ENCODE measurements around the gene RHOJ. TPM values are rescaled to one million over a fixed set of nuclear protein-coding genes. Genes with fewer than 3 reads are reported as not detected.
A peak's percentile ranks its signal among the peaks of the same experiment; 100 is the strongest.
"Not testable (repeated sequence)": the region's sequence is repeated elsewhere in the genome, so short reads cannot be mapped to it uniquely, and the experiment has no call there.

RHOJ gene
- total RNA-seq, 1 experiment from 2014 or later: 0.40 TPM

GRCh38 chr14:63164108-63164683, 40.0 kb upstream of the RHOJ start:
- Mint-ChIP-seq H3K36me3 (ENCODE audit: insufficient read depth, unreplicated experiment) (no peaks in the 10 kb centered on the region), H3K9me3 (ENCODE audit: low read depth, unreplicated experiment) (no peaks in the 10 kb centered on the region), H3K4me1 (ENCODE audit: low read depth, unreplicated experiment) (no peaks in the 10 kb centered on the region), H3K4me3 (ENCODE audit: low read depth, unreplicated experiment) (no peak overlapping the region), H3K27ac (ENCODE audit: unreplicated experiment) (no peak overlapping the region), H3K27me3 (ENCODE audit: unreplicated experiment) (no peaks in the 10 kb centered on the region)
- peak; percentile 12 for DNase-seq
- no TSS peak for BruUV-seq (replicated peaks)
- TF ChIP-seq CTCF (IDR thresholded peaks at IDR 0.05; ENCODE audit: unreplicated experiment): no peak
- CTCF ChIA-PET: no interaction called here
- intact Hi-C loops (cut with micrococcal nuclease; ENCODE audit: unreplicated experiment): no loop called here

- CTCF ChIA-PET; H3K9me3 Mint-ChIP-seq (ENCODE audit: low read depth, unreplicated experiment); H3K4me1 Mint-ChIP-seq (ENCODE audit: low read depth, unreplicated experiment); BruUV-seq (replicated peaks); H3K36me3 Mint-ChIP-seq (ENCODE audit: insufficient read depth, unreplicated experiment); intact Hi-C loops (cut with micrococcal nuclease; ENCODE audit: unreplicated experiment); DNase-seq; H3K4me3 Mint-ChIP-seq (ENCODE audit: low read depth, unreplicated experiment); H3K27ac Mint-ChIP-seq (ENCODE audit: unreplicated experiment); H3K27me3 Mint-ChIP-seq (ENCODE audit: unreplicated experiment): not testable (repeated sequence)
Measured at GRCh38 chr14:63165267-63165666, 39.0 kb upstream of the RHOJ start.

- TF ChIP-seq CTCF (IDR thresholded peaks at IDR 0.05; ENCODE audit: unreplicated experiment): no peak
- Mint-ChIP-seq H3K27ac (ENCODE audit: unreplicated experiment) (no peak overlapping the region), H3K4me3 (ENCODE audit: low read depth, unreplicated experiment) (no peak overlapping the region), H3K27me3 (ENCODE audit: unreplicated experiment) (no peaks in the 10 kb centered on the region), H3K36me3 (ENCODE audit: insufficient read depth, unreplicated experiment) (no peaks in the 10 kb centered on the region), H3K9me3 (ENCODE audit: low read depth, unreplicated experiment) (no peaks in the 10 kb centered on the region), H3K4me1 (ENCODE audit: low read depth, unreplicated experiment) (no peaks in the 10 kb centered on the region)
- no peak for DNase-seq
- BruUV-seq (replicated peaks): no TSS peak
- intact Hi-C loops (cut with micrococcal nuclease; ENCODE audit: unreplicated experiment): no loop called here
- CTCF ChIA-PET: no interaction called here
Measured at GRCh38 chr14:63167044-63167443, 37.2 kb upstream of the RHOJ start.

GRCh38 chr14:63174760-63175191, 29.5 kb upstream of the RHOJ start:
- CTCF ChIA-PET: interaction anchor here (0.6 to 1.6 kb wide), 5 partner anchors 29 to 134 kb away, joined by 3 to 7 read pairs (median 5); partner anchors contain the start of gene RHOJ
- no peaks in the 10 kb centered on the region for H3K27me3 Mint-ChIP-seq (ENCODE audit: unreplicated experiment)
- H3K9me3 Mint-ChIP-seq (ENCODE audit: low read depth, unreplicated experiment): no peaks in the 10 kb centered on the region
- H3K27ac Mint-ChIP-seq (ENCODE audit: unreplicated experiment): no peak overlapping the region
- no peak overlapping the region for H3K4me3 Mint-ChIP-seq (ENCODE audit: low read depth, unreplicated experiment)
- peak; percentile 31 for TF ChIP-seq CTCF (IDR thresholded peaks at IDR 0.05; ENCODE audit: unreplicated experiment)
- peak; percentile 27 for DNase-seq
- no peaks in the 10 kb centered on the region for H3K36me3 Mint-ChIP-seq (ENCODE audit: insufficient read depth, unreplicated experiment)
- intact Hi-C loops (cut with micrococcal nuclease; ENCODE audit: unreplicated experiment): loop anchor here (1.0 to 2.0 kb wide), 2 partner anchors 30 to 102 kb away; partner anchors contain the start of gene RHOJ
- BruUV-seq (replicated peaks): no TSS peak
- peaks cover 6% of the 10 kb centered on the region for H3K4me1 Mint-ChIP-seq (ENCODE audit: low read depth, unreplicated experiment)

GRCh38 chr14:63175531-63175930, 28.7 kb upstream of the RHOJ start:
- H3K36me3 Mint-ChIP-seq (ENCODE audit: insufficient read depth, unreplicated experiment): no peaks in the 10 kb centered on the region
- TF ChIP-seq CTCF (IDR thresholded peaks at IDR 0.05; ENCODE audit: unreplicated experiment): no peak
- CTCF ChIA-PET: interaction anchor here (0.6 to 1.6 kb wide), 4 partner anchors 28 to 133 kb away, joined by 3 to 7 read pairs (median 6); partner anchors contain the start of gene RHOJ
- peaks cover 6% of the 10 kb centered on the region for H3K4me1 Mint-ChIP-seq (ENCODE audit: low read depth, unreplicated experiment)
- no peak overlapping the region for H3K4me3 Mint-ChIP-seq (ENCODE audit: low read depth, unreplicated experiment)
- H3K27ac Mint-ChIP-seq (ENCODE audit: unreplicated experiment): no peak overlapping the region
- no peak for DNase-seq
- intact Hi-C loops (cut with micrococcal nuclease; ENCODE audit: unreplicated experiment): loop anchor here (2.0 kb wide), 1 partner anchor 29 kb away; the partner anchor contains the start of gene RHOJ
- BruUV-seq (replicated peaks): no TSS peak
- H3K9me3 Mint-ChIP-seq (ENCODE audit: low read depth, unreplicated experiment): no peaks in the 10 kb centered on the region
- no peaks in the 10 kb centered on the region for H3K27me3 Mint-ChIP-seq (ENCODE audit: unreplicated experiment)
